HCT116 (cell line): ENCODE results near the gene SLCO6A1. TPM values are rescaled to one million over a fixed set of nuclear protein-coding genes. Genes with fewer than 3 reads are reported as not detected.

Source experiments
- ATAC-seq: fragments of 200-7000 bp; cut with Tn5 transposase; 2 replicates; pipeline ENCODE4 v1.9.1; 2020; ENCODE audit warnings: mild to moderate bottlenecking, moderate library complexity
- BruUV-seq: library from RNA; stranded (reverse); fragments of 400-500 nt; replicated peaks from 2 replicates; lab custom pipeline; 2021; lab: Mats Ljungman, UMichigan
- CTCF ChIA-PET: fragments of 300-600 bp; sonication (Branson Sonifier 250); formaldehyde crosslinking; loops from one replicate; lab custom pipeline; 2021; ENCODE audit warnings: antibody characterized with exemption; lab: Charles Lee
- POLR2A ChIA-PET: fragments of 300-600, 350-600 bp; sonication (Branson Sonifier 250); formaldehyde crosslinking; loops from one replicate; lab custom pipeline; 2021; ENCODE audit warnings: antibody characterized with exemption; lab: Charles Lee
- RAD21 ChIA-PET, 2 experiments: fragments of 300-600 bp; sonication (Branson Sonifier 250); formaldehyde crosslinking; loops; one replicate each; lab custom pipeline; 2023; ENCODE audit warnings: low total read pairs in 2 of 2; ENCODE audit not compliant: uncharacterized antibody in 2 of 2, unreplicated experiment in 2 of 2, low non-redundant PET in 1 of 2; lab: Charles Lee
- DNase-seq: peaks from one replicate; pipeline ENCODE4 v3.0.0-alpha.2; 2010; ENCODE audit warnings: low read depth, low spot score
- H2AFZ ChIP-seq: fragments of 200-600 bp; shearing (Covaris generic), sonication (generic); 2 replicates; pipeline ENCODE4 v1.6.1; 2017; ENCODE audit warnings: low read depth, mixed run types, mixed read lengths, antibody characterized with exemption, low read length; ENCODE audit not compliant: poor library complexity, severe bottlenecking
- H3K27ac ChIP-seq: 2 replicates; pipeline ENCODE4 v1.5.1; 2012; ENCODE audit warnings: low read depth, low read length
- H3K27me3 ChIP-seq: fragments of 200-600 bp; sonication (generic); 2 replicates; pipeline ENCODE4 v1.6.1; 2016; ENCODE audit warnings: mixed run types, low read length, mixed read lengths; ENCODE audit not compliant: insufficient read depth
- H3K36me3 ChIP-seq, 2 experiments: fragments of 200-500 bp in 1 of 2; fragments of 200-600 bp in 1 of 2; sonication (Bioruptor generic) in 1 of 2; sonication (generic) in 1 of 2; 2 replicates each; pipeline versions ENCODE4 v1.5.1 to v1.6.1; 2014 to 2016; ENCODE audit warnings: low read length in 2 of 2, inconsistent platforms in 1 of 2, mixed read lengths in 1 of 2, mixed run types in 1 of 2; ENCODE audit not compliant: insufficient read depth in 2 of 2, control insufficient read depth in 1 of 2
- H3K4me1 ChIP-seq, 2 experiments: fragments of 200-600 bp in 1 of 2; sonication (generic) in 1 of 2; 2 replicates each; pipeline versions ENCODE4 v1.5.1 to v1.6.1; 2012 to 2017; ENCODE audit warnings: low read length in 2 of 2, inconsistent platforms in 1 of 2, mild to moderate bottlenecking in 1 of 2, mixed read lengths in 1 of 2, mixed run types in 1 of 2, moderate library complexity in 1 of 2; ENCODE audit not compliant: insufficient read depth in 2 of 2, control insufficient read depth in 1 of 2
- H3K4me2 ChIP-seq: fragments of 200-600 bp; sonication (generic); 2 replicates; pipeline ENCODE4 v1.6.1; 2017; ENCODE audit warnings: mixed run types, low read length, mixed read lengths
- H3K4me3 ChIP-seq, 2 experiments: fragments of 200-600 bp in 1 of 2; sonication (generic) in 1 of 2; replicated peaks in 1 of 2; 2 replicates each; pipeline ENCODE4 v1.5.1; 2011 to 2016; ENCODE audit warnings: low read length in 2 of 2, control low read depth in 1 of 2, low read depth in 1 of 2, mild to moderate bottlenecking in 1 of 2, mixed read lengths in 1 of 2, mixed run types in 1 of 2
- H3K79me2 ChIP-seq: fragments of 200-600 bp; sonication (generic); 2 replicates; pipeline ENCODE4 v1.6.1; 2017; ENCODE audit warnings: mild to moderate bottlenecking, mixed run types, low read length, moderate library complexity, mixed read lengths; ENCODE audit not compliant: insufficient read depth
- H3K9ac ChIP-seq: fragments of 200-600 bp; sonication (generic); 2 replicates; pipeline ENCODE4 v1.6.1; 2016; ENCODE audit warnings: low read length, mixed read lengths
- H3K9me2 ChIP-seq: fragments of 200-600 bp; sonication (generic), shearing (Covaris generic); 2 replicates; pipeline ENCODE4 v1.6.1; 2017; ENCODE audit warnings: mixed run types, mild to moderate bottlenecking, moderate library complexity; ENCODE audit not compliant: insufficient read depth
- H3K9me3 ChIP-seq, 2 experiments: fragments of 200-500 bp in 1 of 2; fragments of 200-600 bp in 1 of 2; sonication (Bioruptor generic) in 1 of 2; sonication (generic) in 1 of 2; 2 replicates each; pipeline ENCODE4 v1.6.1; 2014 to 2017; ENCODE audit warnings: low read length in 2 of 2, mixed read lengths in 2 of 2, inconsistent platforms in 1 of 2, low read depth in 1 of 2, mild to moderate bottlenecking in 1 of 2, mixed run types in 1 of 2, moderate library complexity in 1 of 2; ENCODE audit not compliant: control insufficient read depth in 1 of 2, insufficient read depth in 1 of 2
- H4K20me1 ChIP-seq: fragments of 200-600 bp; sonication (generic), shearing (Covaris generic); 2 replicates; pipeline ENCODE4 v1.6.1; 2017; ENCODE audit warnings: mixed run types, mild to moderate bottlenecking, moderate library complexity; ENCODE audit not compliant: insufficient read depth
- CBX3 ChIP-seq: IDR thresholded peaks from 2 replicates; pipeline ENCODE4 v1.6.1; 2012; ENCODE audit warnings: low read depth
- EGR1 ChIP-seq: IDR thresholded peaks from 2 replicates; pipeline ENCODE4 v1.6.1; 2012; ENCODE audit warnings: low read depth
- ELF1 ChIP-seq: IDR thresholded peaks from 2 replicates; pipeline ENCODE4 v1.6.1; 2012; ENCODE audit warnings: low read depth, borderline replicate concordance
- EZH2 ChIP-seq: fragments of 200-600 bp; sonication (generic); IDR thresholded peaks from 2 replicates; pipeline ENCODE4 v1.6.1; 2017; ENCODE audit warnings: antibody characterized with exemption, mixed run types
- FOSL1 ChIP-seq: IDR thresholded peaks from 2 replicates; pipeline ENCODE4 v1.6.1; 2012; ENCODE audit warnings: low read depth
- POLR2A ChIP-seq: IDR thresholded peaks from 2 replicates; pipeline ENCODE4 v1.7.0; 2011; ENCODE audit warnings: borderline replicate concordance; ENCODE audit not compliant: insufficient read depth, insufficient read length; ENCODE audit errors: extremely low read depth
- RAD21 ChIP-seq: IDR thresholded peaks from 2 replicates; pipeline ENCODE4 v1.6.1; 2012; ENCODE audit warnings: low read depth, mild to moderate bottlenecking
- SIN3A ChIP-seq: IDR thresholded peaks from 2 replicates; pipeline ENCODE4 v1.6.1; 2012; ENCODE audit warnings: low read depth
- SRF ChIP-seq: IDR thresholded peaks from 2 replicates; pipeline ENCODE4 v1.6.1; 2012; ENCODE audit warnings: low read depth
- TCF7L2 ChIP-seq: IDR thresholded peaks from 2 replicates; pipeline ENCODE4 v1.7.0; 2011; ENCODE audit warnings: borderline replicate concordance, inconsistent platforms; ENCODE audit not compliant: insufficient read depth, insufficient read length; ENCODE audit errors: extremely low read depth
- YY1 ChIP-seq: IDR thresholded peaks from 2 replicates; pipeline ENCODE4 v1.6.1; 2011; ENCODE audit warnings: low read length, low read depth, moderate library complexity, mild to moderate bottlenecking; ENCODE audit not compliant: insufficient replicate concordance; ENCODE audit errors: extremely low read depth
- ZFX ChIP-seq: fragments of 450-650 bp; IDR thresholded peaks from 2 replicates; pipeline ENCODE4 v1.6.1; 2017
- ZNF274 ChIP-seq: fragments of 200-500 bp; sonication (Bioruptor generic); IDR thresholded peaks from 2 replicates; pipeline ENCODE4 v1.6.1; 2014; ENCODE audit warnings: mild to moderate bottlenecking, low read depth, low read length, inconsistent platforms
- intact Hi-C: fragments of 100-400 bp; cut with micrococcal nuclease; formaldehyde crosslinking; loops from 2 replicates; pipeline ENCODE4 v1.10.0; 2022
- total RNA-seq: library from RNA; stranded (reverse); gene quantifications from one replicate; pipeline ENCODE4 v1.2.1, GENCODE V29; 2021; ENCODE audit not compliant: unreplicated experiment
- TF ChIP-seq, protein P1 (sequence below), 3 experiments: fragments of 200-600 bp in 1 of 3; sonication (generic) in 1 of 3; IDR thresholded peaks in 2 of 3; conservative IDR thresholded peaks in 1 of 3; 2 replicates each; pipeline ENCODE4 v1.5.1; 2012 to 2017; ENCODE audit warnings: low read depth in 2 of 3, low read length in 2 of 3, antibody characterized with exemption in 1 of 3, borderline replicate concordance in 1 of 3, control low read depth in 1 of 3, mild to moderate bottlenecking in 1 of 3, mixed read lengths in 1 of 3, mixed run types in 1 of 3, moderate library complexity in 1 of 3; ENCODE audit not compliant: insufficient read depth in 1 of 3
- TF ChIP-seq, protein P2 (sequence below): IDR thresholded peaks from 2 replicates; pipeline ENCODE4 v1.6.1; 2012

SLCO6A1 gene
- total RNA-seq, 1 experiment from 2014 or later, result 0.69 TPM

DNA sequence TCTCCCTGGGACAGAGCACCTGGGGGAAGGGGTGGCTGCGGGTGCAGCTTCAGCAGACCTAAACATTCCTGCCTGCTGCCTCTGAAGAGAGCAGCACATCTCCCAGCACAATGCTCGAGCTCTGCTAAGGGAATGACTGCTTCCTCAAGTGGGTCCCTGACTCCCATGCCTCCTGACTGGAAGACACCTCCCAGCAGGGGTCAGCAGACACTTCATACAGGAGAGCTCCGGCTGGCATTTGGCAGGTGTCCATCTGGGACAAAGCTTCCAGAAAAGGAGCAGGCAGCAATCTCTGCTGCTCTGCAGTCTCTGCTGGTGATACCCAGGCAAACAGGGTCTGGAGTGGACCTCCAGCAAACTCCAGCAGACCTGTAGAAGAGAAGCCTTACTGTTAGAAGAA is 77.2 kb downstream of the SLCO6A1 start:
- BruUV-seq, result no TSS peak
- Histone ChIP-seq H3K27me3 (no peaks in the 10 kb centered on the region), H3K36me3 (no peaks in the 10 kb centered on the region), H3K79me2 (no peaks in the 10 kb centered on the region), H3K4me1 (no peaks in the 10 kb centered on the region), H3K4me2 (no peak overlapping the region), H3K27ac (no peak overlapping the region), H4K20me1 (no peaks in the 10 kb centered on the region), H3K9me2 (no peaks in the 10 kb centered on the region), H3K4me3 (no peak overlapping the region), H3K9ac (no peak overlapping the region), H3K9me3 (no peaks in the 10 kb centered on the region), H2AFZ (no peak overlapping the region)
- DNase-seq (peak; percentile 3), ATAC-seq (peak; percentile 58)
- ChIA-PET RAD21 (no interaction called here), CTCF (interaction anchor here (1.0 to 1.1 kb wide), 2 partner anchors 13 to 20 kb away, joined by 3 read pairs; no protein-coding TSS in a partner anchor), POLR2A (no interaction called here)
- TF ChIP-seq ZFX, result no peak
- TF ChIP-seq RAD21, result peak; percentile 17; the same call in 1 of the 2 replicates
- TF ChIP-seq, protein P1, sequence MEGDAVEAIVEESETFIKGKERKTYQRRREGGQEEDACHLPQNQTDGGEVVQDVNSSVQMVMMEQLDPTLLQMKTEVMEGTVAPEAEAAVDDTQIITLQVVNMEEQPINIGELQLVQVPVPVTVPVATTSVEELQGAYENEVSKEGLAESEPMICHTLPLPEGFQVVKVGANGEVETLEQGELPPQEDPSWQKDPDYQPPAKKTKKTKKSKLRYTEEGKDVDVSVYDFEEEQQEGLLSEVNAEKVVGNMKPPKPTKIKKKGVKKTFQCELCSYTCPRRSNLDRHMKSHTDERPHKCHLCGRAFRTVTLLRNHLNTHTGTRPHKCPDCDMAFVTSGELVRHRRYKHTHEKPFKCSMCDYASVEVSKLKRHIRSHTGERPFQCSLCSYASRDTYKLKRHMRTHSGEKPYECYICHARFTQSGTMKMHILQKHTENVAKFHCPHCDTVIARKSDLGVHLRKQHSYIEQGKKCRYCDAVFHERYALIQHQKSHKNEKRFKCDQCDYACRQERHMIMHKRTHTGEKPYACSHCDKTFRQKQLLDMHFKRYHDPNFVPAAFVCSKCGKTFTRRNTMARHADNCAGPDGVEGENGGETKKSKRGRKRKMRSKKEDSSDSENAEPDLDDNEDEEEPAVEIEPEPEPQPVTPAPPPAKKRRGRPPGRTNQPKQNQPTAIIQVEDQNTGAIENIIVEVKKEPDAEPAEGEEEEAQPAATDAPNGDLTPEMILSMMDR (IDR thresholded peaks at IDR 0.05 in 2 of 3, conservative IDR thresholded peaks at IDR 0.05 in 1 of 3; ENCODE audit: borderline replicate concordance in 1 of 3, insufficient read depth in 1 of 3, low read depth in 2 of 3, low read length in 2 of 3), result peak in 2 of 3 experiments; percentile 27 to 34; a peak in 2 of 6 replicates
- intact Hi-C loops, result no loop called here

DNA sequence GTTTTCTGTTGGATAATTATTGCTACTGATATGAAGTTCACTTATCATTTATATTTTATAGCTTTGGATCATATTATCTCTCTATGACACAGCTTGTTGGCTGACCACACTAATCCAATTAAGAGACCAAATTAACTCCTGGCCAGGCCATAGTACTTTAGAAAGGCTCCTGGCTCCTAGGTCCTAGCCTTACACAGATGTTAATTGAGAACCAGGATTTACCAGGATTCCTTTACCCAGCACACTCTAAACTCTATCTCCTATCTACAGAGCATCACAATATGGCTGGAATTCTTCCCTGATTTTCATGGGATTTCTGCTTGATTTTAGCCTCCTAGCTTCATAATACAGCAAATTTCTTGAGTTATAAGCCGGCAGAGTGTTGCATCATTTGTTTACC is 80.3 kb downstream of the SLCO6A1 start:
- Histone ChIP-seq H3K4me3 (no peak overlapping the region), H3K4me1 (no peaks in the 10 kb centered on the region), H3K9me2 (no peaks in the 10 kb centered on the region), H3K4me2 (no peak overlapping the region), H3K27ac (no peak overlapping the region), H3K36me3 (no peaks in the 10 kb centered on the region), H3K9ac (no peak overlapping the region), H2AFZ (no peak overlapping the region), H3K27me3 (no peaks in the 10 kb centered on the region), H4K20me1 (no peaks in the 10 kb centered on the region), H3K79me2 (no peaks in the 10 kb centered on the region), H3K9me3 (no peaks in the 10 kb centered on the region)
- RAD21 ChIA-PET, result no interaction called here
- POLR2A ChIA-PET, result no interaction called here
- no peak for ATAC-seq
- CTCF ChIA-PET, result no interaction called here
- intact Hi-C loops, result no loop called here
- no TSS peak for BruUV-seq
- no peak for DNase-seq
- no peak for TF ChIP-seq EZH2
- no peak for TF ChIP-seq ZNF274
- no peak for TF ChIP-seq SIN3A
- TF ChIP-seq EGR1, result no peak
- no peak for TF ChIP-seq POLR2A
- TF ChIP-seq YY1, result no peak
- TF ChIP-seq ELF1, result no peak
- no peak for TF ChIP-seq SRF
- no peak for TF ChIP-seq CBX3
- TF ChIP-seq, protein P2, sequence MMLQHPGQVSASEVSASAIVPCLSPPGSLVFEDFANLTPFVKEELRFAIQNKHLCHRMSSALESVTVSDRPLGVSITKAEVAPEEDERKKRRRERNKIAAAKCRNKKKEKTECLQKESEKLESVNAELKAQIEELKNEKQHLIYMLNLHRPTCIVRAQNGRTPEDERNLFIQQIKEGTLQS, result no peak
- TF ChIP-seq, protein P1 (IDR thresholded peaks at IDR 0.05 in 2 of 3, conservative IDR thresholded peaks at IDR 0.05 in 1 of 3; ENCODE audit: borderline replicate concordance in 1 of 3, insufficient read depth in 1 of 3, low read depth in 2 of 3, low read length in 2 of 3), result no peak
- no peak for TF ChIP-seq TCF7L2
- TF ChIP-seq FOSL1, result no peak
